Thoracic aorta (tissue), 2 donors: ENCODE results near the gene SLC35F6. TPM values are rescaled to one million over a fixed set of nuclear protein-coding genes. Genes with fewer than 3 reads are reported as not detected.

Source experiments
- ATAC-seq: fragments of 150-250 bp; one replicate; pipeline ENCODE4 v1.8.0; 2017; ENCODE audit warnings: low read depth; ENCODE audit not compliant: insufficient number of reproducible peaks, low FRiP score
- DNase-seq: peaks from one replicate; pipeline ENCODE4 v3.0.0-alpha.2; 2020; ENCODE audit warnings: low spot score
- H3K27ac ChIP-seq, 2 donors: fragments of 200-600 bp; sonication (generic); 1 replicate in 1 of 2; 2 replicates in 1 of 2; pipeline ENCODE4 v1.5.1; 2016; ENCODE audit warnings: mild to moderate bottlenecking in 2 of 2, moderate library complexity in 2 of 2
- H3K27me3 ChIP-seq: fragments of 200-600 bp; sonication (generic); replicated peaks from 2 replicates; pipeline ENCODE4 v1.6.0; 2016; ENCODE audit warnings: mild to moderate bottlenecking; ENCODE audit not compliant: insufficient read depth
- H3K36me3 ChIP-seq: fragments of 200-600 bp; sonication (generic); one replicate; pipeline ENCODE4 v1.5.1; 2016
- H3K4me1 ChIP-seq, 2 donors: fragments of 200-600 bp; sonication (generic); 1 replicate in 1 of 2; 2 replicates in 1 of 2; pipeline versions ENCODE4 v1.5.1 to v1.6.0; 2016; ENCODE audit warnings: low read depth in 2 of 2, mild to moderate bottlenecking in 1 of 2; ENCODE audit not compliant: control insufficient read depth in 1 of 2
- H3K4me3 ChIP-seq: fragments of 200-600 bp; sonication (generic); 2 replicates; pipeline ENCODE4 v1.5.1; 2016; ENCODE audit warnings: mild to moderate bottlenecking
- H3K9me3 ChIP-seq: fragments of 200-600 bp; sonication (generic); 2 replicates; pipeline ENCODE4 v1.5.1; 2016
- total RNA-seq, 2 donors: library from RNA; depleted of rRNA; stranded (reverse); fragments of >200 nt; gene quantifications; one replicate each; pipeline versions ENCODE4 v1.1.0 to v1.2.3, GENCODE V29; 2016
- TF ChIP-seq, protein P1 (sequence below): fragments of 200-600 bp; sonication (generic); IDR thresholded peaks from one replicate; pipeline ENCODE4 v1.5.1; 2019; ENCODE audit warnings: antibody characterized with exemption

SLC35F6 gene
- total RNA-seq, 2 donors from 2014 or later: 43.7 to 44.5 TPM

DNA sequence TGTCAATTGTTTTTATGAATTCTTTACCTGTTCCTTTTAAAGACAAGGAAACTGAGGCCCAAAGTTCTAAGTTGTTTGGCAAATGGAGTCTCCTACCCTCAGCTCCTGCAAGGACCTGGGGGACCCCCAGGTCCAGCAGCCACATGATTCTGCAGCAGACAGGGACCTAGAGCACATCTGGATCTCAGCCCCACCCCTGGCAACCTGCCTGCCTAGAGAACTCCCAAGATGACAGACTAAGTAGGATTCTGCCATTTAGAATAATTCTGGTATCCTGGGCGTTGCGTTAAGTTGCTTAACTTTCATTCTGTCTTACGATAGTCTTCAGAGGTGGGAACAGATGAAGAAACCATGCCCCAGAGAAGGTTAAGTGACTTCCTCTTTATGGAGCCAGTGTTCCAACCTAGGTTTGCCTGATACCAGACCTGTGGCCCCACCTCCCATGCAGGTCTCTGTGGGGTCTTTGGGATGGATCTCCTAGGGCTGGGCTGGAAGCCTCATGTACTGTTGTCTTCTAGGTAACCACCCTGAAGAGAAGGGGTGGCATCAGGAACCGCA lies 16.2 kb downstream of the SLC35F6 start:
- TF ChIP-seq, protein P1, sequence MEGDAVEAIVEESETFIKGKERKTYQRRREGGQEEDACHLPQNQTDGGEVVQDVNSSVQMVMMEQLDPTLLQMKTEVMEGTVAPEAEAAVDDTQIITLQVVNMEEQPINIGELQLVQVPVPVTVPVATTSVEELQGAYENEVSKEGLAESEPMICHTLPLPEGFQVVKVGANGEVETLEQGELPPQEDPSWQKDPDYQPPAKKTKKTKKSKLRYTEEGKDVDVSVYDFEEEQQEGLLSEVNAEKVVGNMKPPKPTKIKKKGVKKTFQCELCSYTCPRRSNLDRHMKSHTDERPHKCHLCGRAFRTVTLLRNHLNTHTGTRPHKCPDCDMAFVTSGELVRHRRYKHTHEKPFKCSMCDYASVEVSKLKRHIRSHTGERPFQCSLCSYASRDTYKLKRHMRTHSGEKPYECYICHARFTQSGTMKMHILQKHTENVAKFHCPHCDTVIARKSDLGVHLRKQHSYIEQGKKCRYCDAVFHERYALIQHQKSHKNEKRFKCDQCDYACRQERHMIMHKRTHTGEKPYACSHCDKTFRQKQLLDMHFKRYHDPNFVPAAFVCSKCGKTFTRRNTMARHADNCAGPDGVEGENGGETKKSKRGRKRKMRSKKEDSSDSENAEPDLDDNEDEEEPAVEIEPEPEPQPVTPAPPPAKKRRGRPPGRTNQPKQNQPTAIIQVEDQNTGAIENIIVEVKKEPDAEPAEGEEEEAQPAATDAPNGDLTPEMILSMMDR: no peak
- Histone ChIP-seq H3K27me3 (no peaks in the 10 kb centered on the region), H3K9me3 (no peaks in the 10 kb centered on the region), H3K4me3 (no peak overlapping the region), H3K4me1 (no peaks in the 10 kb centered on the region), H3K27ac (no peak overlapping the region), H3K36me3 (peaks cover 43% of the 10 kb centered on the region)
- ATAC-seq (no peak), DNase-seq (no peak)

DNA sequence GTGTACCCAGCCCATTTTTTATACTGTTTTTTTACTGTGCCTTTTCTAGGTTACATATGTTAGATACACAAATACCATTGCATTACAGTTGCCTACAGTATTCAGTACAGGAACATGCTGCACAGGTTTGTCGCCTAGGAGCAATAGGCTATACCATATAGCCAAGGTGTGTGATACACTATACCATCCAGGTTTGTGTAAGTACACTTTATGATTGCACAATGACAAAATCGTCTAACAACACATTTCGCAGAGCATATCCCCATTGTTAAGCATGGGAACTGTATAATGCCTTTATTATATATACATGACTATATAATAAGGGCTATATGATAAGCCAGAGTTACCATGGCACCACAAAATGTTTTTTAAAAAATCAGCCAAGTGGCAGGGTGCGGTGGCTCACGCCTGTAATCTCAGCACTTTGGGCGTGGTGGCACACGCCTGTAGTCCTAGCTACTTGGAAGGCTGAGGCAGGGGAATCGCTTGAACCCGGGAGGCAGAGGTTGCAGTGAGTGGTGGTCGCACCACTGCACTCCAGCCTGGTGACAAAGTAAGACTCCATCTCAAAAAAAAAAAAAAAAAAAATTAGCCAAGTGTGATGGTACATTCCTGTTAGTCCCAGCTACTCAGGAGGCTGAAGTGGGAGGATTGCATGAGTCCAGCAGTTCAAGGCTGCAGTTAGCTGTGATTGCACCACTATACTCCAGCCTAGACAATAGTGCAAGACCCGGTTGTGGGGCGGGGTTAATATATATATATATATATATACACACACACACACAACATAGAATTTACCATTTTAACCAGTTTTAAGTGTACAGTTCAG lies 19.0 kb downstream of the SLC35F6 start:
- Histone ChIP-seq H3K36me3 (peaks cover 26% of the 10 kb centered on the region), H3K27ac (no peak overlapping the region), H3K9me3 (no peaks in the 10 kb centered on the region), H3K27me3 (no peaks in the 10 kb centered on the region), H3K4me1 (peaks cover 6 to 8% of the 10 kb centered on the region in 2 donors), H3K4me3 (no peak overlapping the region)
- DNase-seq (no peak), ATAC-seq (no peak)
- TF ChIP-seq, protein P1: no peak

DNA sequence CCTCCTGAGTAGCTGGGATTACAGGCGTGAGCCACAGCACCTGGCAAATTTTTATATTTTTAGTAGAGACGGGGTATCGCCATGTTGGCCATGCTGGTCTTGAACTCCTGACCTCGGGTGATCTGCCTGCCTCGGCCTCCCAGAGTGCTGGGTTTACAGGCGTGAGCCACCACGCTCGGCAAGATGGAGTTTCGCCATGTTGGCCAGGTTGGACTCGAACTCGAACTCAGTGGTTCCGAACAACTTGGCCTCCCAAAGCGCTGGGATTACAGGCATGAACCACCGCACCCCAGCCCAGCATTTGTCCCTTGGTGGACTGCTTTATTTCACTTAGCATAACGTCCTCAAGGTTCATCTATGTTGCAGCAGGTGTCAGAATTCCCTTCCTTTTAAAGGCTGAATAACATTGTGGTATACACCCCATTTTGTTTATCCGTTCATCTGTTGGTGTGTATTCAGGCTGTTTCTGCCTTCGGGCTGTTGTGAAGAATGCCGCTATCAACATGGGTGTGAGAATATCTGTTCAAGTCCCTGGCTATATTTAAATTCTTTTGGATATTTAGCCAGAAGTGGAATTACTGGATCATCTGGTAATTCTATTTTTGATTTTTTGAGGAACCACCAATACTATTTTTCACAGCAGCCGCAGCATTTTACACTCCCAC lies 20.6 kb downstream of the SLC35F6 start:
- Histone ChIP-seq H3K36me3 (peaks cover 13% of the 10 kb centered on the region), H3K4me3 (peak overlapping the region; percentile 87), H3K9me3 (no peaks in the 10 kb centered on the region), H3K27me3 (no peaks in the 10 kb centered on the region), H3K27ac (no peak overlapping the region), H3K4me1 (peaks cover 6 to 8% of the 10 kb centered on the region in 2 donors)
- TF ChIP-seq, protein P1: no peak
- ATAC-seq: no peak
- DNase-seq: no peak

DNA sequence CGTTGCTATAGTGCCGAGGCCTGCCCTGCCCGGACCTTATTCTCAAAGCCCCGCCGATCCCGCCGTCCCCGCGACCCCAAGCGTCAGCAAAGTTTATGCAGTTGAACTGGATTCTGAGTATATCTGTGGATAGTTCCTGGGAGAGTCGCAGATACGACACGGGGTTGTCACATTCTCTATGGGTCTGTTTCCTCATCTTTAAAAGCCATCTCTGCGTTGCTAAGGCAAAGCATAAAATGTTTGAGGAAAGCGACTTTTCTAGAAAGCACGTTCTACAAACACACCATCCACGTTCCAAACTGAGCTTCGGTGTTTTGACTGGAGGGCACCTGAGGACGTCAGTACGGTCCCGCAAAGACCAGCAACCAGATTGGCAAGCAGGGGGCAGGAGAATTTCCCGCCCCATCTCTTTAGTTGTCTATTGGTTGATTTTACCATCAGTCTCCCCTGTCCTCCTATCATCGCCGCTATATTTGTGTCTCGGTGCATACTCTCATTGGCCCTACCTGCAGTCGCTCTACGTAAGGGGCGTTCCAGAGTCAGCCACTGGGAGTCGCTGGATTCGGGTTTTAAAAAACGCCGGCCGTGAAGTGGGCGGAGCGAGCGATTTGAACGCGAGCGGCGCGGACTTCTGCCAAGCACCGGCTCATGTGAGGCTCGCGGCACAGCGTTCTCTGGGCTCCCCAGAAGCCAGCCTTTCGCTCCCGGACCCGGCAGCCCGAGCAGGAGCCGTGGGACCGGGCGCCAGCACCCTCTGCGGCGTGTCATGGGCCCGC lies 21.5 kb downstream of the SLC35F6 start, which contains the start of gene CENPA:
Gene CENPA (plus strand): TSS at position 626 of the 776 bp plus-strand sequence. CDS start 141 bp downstream, at position 767.
- Histone ChIP-seq H3K36me3 (peaks cover 5% of the 10 kb centered on the region), H3K4me3 (peak within 1 kb of the TSS; percentile 87), H3K27ac (no peak within 1 kb of the TSS), H3K4me1 (peaks cover 6 to 8% of the 10 kb centered on the region in 2 donors), H3K9me3 (no peaks in the 10 kb centered on the region), H3K27me3 (no peaks in the 10 kb centered on the region)
- DNase-seq (peak; percentile 93), ATAC-seq (peak; percentile 100)
- TF ChIP-seq, protein P1: no peak
